Measurements from ENCODE around the gene TRIM66.

Gene TRIM66

DNA sequence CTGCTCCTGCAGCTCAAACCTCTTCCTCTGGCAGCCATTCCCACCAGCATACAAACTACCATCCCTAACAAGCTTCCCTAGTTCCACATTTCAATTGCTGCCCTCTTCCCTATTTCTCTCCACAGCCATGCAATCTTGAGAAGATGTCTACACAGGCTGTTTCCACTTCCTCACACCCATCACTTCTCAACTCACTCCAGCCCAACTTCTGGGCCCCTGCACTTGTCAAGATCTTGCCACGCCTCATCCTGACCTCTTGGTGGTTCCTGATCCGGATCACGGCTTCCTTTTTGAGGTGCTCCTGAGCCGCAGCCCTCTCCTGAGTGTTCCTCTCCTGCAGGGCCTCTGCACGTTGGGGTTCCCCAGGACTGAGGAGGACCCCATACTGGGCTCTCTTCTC, 22.7 kb upstream of the TRIM66 start:
- Histone ChIP-seq H3K9me3 (ENCODE audit: control insufficient read depth, low read length) (no peaks in the 10 kb centered on the region), H3K36me3 (ENCODE audit: control insufficient read depth, insufficient read depth, low read length) (no peaks in the 10 kb centered on the region), H3K4me1 (ENCODE audit: control insufficient read depth, insufficient read depth, low read length, poor library complexity, severe bottlenecking) (no peaks in the 10 kb centered on the region), H3K27me3 (replicated peaks; ENCODE audit: control insufficient read depth, insufficient read depth, low read length, poor library complexity, severe bottlenecking) (no peaks in the 10 kb centered on the region), H3K4me3 (ENCODE audit: insufficient read depth, low read depth, low read length, poor library complexity, severe bottlenecking) (no peak overlapping the region), H3K27ac (ENCODE audit: insufficient read depth, low read length, poor library complexity, severe bottlenecking) (no peak overlapping the region)
- DNase-seq, result no peak

DNA sequence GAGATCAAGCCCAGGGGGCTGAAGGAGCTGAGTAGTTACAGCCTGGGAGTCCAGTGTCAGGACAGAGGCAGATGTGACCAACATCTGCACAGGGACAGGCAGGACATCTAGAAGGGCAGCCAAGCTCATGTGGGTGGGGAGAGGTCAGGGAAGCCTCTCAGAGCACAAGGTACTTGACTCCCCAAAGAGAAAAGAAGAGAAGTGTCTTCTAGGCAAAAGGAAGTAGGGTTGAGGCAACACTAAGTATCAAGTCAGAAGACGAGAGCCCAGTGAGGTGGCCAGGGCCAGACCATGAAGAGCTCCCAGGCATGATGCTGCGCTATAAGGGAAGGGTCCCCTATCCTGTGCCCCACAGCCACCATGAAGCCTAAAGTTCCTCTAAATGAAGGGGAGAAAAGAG, 21.7 kb upstream of the TRIM66 start:
- Histone ChIP-seq H3K4me3 (ENCODE audit: insufficient read depth, low read depth, low read length, poor library complexity, severe bottlenecking) (no peak overlapping the region), H3K27me3 (replicated peaks; ENCODE audit: control insufficient read depth, insufficient read depth, low read length, poor library complexity, severe bottlenecking) (no peaks in the 10 kb centered on the region), H3K9me3 (ENCODE audit: control insufficient read depth, low read length) (no peaks in the 10 kb centered on the region), H3K36me3 (ENCODE audit: control insufficient read depth, insufficient read depth, low read length) (no peaks in the 10 kb centered on the region), H3K4me1 (ENCODE audit: control insufficient read depth, insufficient read depth, low read length, poor library complexity, severe bottlenecking) (no peaks in the 10 kb centered on the region), H3K27ac (ENCODE audit: insufficient read depth, low read length, poor library complexity, severe bottlenecking) (no peak overlapping the region)
- DNase-seq, result no peak

DNA sequence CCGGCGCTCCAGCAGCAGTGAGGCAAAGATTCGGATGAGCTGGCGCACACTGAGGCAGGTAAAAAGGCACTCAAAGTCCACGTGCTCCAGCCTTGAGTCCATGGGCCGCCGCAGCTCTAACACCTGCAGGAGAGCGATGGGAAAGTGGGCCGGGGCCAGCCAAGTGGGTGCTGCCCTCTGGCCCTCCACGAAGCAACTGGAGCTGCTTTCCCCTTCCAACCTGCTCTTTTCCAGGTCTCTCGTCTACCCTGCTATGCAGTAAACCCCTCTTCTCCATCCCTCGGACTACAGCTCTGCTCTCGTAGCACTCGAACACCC, 20.1 kb upstream of the TRIM66 start:
- H3K36me3 ChIP-seq (ENCODE audit: control insufficient read depth, insufficient read depth, low read length), result no peaks in the 10 kb centered on the region

DNA sequence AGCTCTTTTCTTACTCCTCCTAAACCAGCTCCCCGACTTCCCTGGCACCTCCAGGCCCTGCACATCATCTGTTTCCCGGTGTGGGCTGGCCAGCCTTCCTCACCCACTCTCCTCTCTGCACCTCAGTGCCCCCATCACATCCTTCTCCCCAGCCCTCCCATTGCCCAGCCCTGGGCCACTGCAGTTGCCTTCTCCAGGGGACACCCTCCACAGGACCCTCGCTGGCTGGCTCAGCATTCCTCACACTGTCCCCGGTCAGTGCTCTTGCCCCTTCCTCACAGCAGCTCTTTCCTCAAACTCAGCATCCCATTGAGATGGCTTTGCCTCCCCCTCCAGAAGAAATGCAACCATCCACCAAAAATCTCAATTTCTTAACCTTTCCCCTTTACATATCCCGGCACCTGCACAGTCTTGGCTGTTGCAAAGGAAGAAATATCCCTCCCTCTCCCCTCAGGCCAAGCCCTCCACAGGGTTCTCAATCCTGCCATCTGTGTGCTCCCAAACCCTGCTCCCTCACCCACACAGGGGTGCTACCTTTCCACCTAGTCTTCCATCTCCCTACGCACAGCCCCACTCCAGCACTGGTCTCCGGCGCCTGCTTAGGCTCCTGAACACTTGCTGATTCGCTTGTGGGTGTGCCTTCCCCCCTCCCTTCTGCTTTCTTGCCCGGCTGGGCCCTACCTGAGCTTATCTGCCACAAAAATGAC, 19.6 kb upstream of the TRIM66 start:
- H3K9me3 ChIP-seq (ENCODE audit: control insufficient read depth, low read length), result no peaks in the 10 kb centered on the region
- H3K36me3 ChIP-seq (ENCODE audit: control insufficient read depth, insufficient read depth, low read length), result no peaks in the 10 kb centered on the region
- H3K4me3 ChIP-seq (ENCODE audit: insufficient read depth, low read depth, low read length, poor library complexity, severe bottlenecking), result no peak overlapping the region
- H3K4me1 ChIP-seq (ENCODE audit: control insufficient read depth, insufficient read depth, low read length, poor library complexity, severe bottlenecking), result no peaks in the 10 kb centered on the region
- no peak for DNase-seq
- no peak overlapping the region for H3K27ac ChIP-seq (ENCODE audit: insufficient read depth, low read length, poor library complexity, severe bottlenecking)
- no peaks in the 10 kb centered on the region for H3K27me3 ChIP-seq (replicated peaks; ENCODE audit: control insufficient read depth, insufficient read depth, low read length, poor library complexity, severe bottlenecking)

More for the DNA sequence above, 20.1 kb upstream of the TRIM66 start:
- Histone ChIP-seq H3K27ac (ENCODE audit: insufficient read depth, low read length, poor library complexity, severe bottlenecking) (no peak overlapping the region), H3K4me1 (ENCODE audit: control insufficient read depth, insufficient read depth, low read length, poor library complexity, severe bottlenecking) (no peaks in the 10 kb centered on the region), H3K4me3 (ENCODE audit: insufficient read depth, low read depth, low read length, poor library complexity, severe bottlenecking) (no peak overlapping the region), H3K27me3 (replicated peaks; ENCODE audit: control insufficient read depth, insufficient read depth, low read length, poor library complexity, severe bottlenecking) (no peaks in the 10 kb centered on the region), H3K9me3 (ENCODE audit: control insufficient read depth, low read length) (no peaks in the 10 kb centered on the region)
- no peak for DNase-seq

DNA sequence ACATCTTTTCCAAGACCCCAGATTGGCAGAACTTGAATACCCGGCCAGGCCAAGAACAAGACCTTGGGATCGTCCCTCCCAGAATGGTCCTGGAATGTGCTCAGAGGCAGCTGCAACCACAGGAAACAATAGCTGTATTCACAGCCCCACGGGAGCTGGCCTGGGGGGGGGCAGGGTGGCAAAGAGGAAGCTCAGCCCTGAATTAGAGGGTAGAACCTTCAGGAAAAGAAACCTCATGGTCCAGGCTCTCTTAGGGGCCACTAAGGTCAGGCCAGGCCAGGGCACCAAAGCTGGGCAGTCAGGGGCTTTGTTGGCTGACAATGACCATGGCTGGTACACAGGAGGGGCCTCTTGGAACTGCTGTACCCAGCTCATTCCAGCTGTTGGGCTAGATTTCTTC, 17.4 kb upstream of the TRIM66 start:
- H3K9me3 ChIP-seq (ENCODE audit: control insufficient read depth, low read length), result no peaks in the 10 kb centered on the region
- H3K4me1 ChIP-seq (ENCODE audit: control insufficient read depth, insufficient read depth, low read length, poor library complexity, severe bottlenecking), result no peaks in the 10 kb centered on the region
- H3K36me3 ChIP-seq (ENCODE audit: control insufficient read depth, insufficient read depth, low read length), result no peaks in the 10 kb centered on the region
- H3K4me3 ChIP-seq (ENCODE audit: insufficient read depth, low read depth, low read length, poor library complexity, severe bottlenecking), result no peak overlapping the region
- no peaks in the 10 kb centered on the region for H3K27me3 ChIP-seq (replicated peaks; ENCODE audit: control insufficient read depth, insufficient read depth, low read length, poor library complexity, severe bottlenecking)
- no peak overlapping the region for H3K27ac ChIP-seq (ENCODE audit: insufficient read depth, low read length, poor library complexity, severe bottlenecking)
- no peak for DNase-seq

DNA sequence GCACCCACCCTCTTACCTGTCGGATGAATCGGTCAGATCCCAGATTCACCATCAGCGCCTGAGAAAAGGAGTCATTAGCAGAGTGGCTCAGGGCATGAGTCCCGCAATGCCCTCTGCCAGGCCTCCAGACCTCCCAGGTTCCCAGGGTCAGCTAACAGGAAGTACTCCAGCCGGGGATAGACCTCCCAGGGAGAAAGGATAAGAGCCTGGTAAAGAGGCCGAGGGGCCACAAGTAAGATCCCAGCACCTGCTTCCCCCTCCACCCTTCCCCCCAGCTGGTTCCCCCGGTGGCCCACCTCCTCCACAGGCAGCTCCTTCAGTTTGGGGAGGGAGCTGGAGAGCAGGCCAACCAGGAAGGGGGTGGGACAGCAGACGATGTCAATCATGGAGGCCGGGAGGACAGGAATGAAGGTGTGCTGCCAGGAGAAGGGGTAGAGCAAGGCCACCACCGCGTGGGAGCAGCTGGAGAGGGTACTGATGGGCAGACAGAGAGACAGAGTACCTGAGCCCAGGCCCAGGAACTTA, 16.5 kb upstream of the TRIM66 start:
- Histone ChIP-seq H3K4me1 (ENCODE audit: control insufficient read depth, insufficient read depth, low read length, poor library complexity, severe bottlenecking) (no peaks in the 10 kb centered on the region), H3K9me3 (ENCODE audit: control insufficient read depth, low read length) (no peaks in the 10 kb centered on the region), H3K36me3 (ENCODE audit: control insufficient read depth, insufficient read depth, low read length) (no peaks in the 10 kb centered on the region), H3K27ac (ENCODE audit: insufficient read depth, low read length, poor library complexity, severe bottlenecking) (no peak overlapping the region), H3K27me3 (replicated peaks; ENCODE audit: control insufficient read depth, insufficient read depth, low read length, poor library complexity, severe bottlenecking) (no peaks in the 10 kb centered on the region), H3K4me3 (ENCODE audit: insufficient read depth, low read depth, low read length, poor library complexity, severe bottlenecking) (no peak overlapping the region)
- no peak for DNase-seq

DNA sequence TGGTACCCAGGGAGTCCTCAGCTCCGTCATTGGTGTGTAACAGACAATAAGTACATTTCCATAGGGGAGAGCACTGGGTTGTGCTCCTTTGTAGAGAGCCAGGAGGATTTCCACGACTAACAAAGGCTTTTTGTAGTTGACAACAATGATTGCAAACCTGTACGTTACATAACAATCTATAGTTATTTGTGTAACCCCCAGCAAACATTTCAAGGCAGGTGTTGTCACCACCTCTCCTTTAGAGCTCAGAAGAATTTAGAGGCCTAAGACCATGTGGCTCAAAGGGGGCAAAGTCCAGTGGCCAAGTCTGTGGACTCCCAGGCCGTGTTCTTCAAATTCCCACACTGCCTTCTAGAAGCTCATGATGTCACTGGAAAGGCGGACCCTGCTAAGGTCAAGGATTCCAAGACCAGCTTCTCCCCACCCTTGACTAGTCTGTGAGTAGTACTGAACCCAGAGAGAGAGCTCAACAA, 15.9 kb upstream of the TRIM66 start:
- no peak for DNase-seq
- no peaks in the 10 kb centered on the region for H3K36me3 ChIP-seq (ENCODE audit: control insufficient read depth, insufficient read depth, low read length)
- no peaks in the 10 kb centered on the region for H3K4me1 ChIP-seq (ENCODE audit: control insufficient read depth, insufficient read depth, low read length, poor library complexity, severe bottlenecking)
- no peak overlapping the region for H3K27ac ChIP-seq (ENCODE audit: insufficient read depth, low read length, poor library complexity, severe bottlenecking)
- no peaks in the 10 kb centered on the region for H3K27me3 ChIP-seq (replicated peaks; ENCODE audit: control insufficient read depth, insufficient read depth, low read length, poor library complexity, severe bottlenecking)
- no peaks in the 10 kb centered on the region for H3K9me3 ChIP-seq (ENCODE audit: control insufficient read depth, low read length)
- no peak overlapping the region for H3K4me3 ChIP-seq (ENCODE audit: insufficient read depth, low read depth, low read length, poor library complexity, severe bottlenecking)

DNA sequence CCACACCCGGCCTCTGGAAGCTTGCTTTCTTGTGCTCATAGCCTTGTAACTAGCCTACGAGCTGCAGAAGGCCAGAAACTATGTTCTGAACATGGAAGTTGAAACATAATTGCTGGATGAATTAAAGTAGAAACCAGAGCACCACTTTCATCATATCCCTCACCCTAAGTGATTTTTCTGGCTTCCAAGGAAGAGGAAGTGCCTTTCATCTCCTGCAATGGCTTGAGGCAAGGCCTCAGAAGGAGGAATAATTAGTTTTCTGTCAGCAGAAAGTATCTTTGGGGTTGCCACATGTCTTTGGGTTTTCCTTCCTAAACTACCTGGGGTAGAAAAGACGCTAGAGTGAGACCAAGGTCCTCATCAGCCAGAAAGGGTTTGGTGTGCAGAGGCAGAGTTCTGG, 14.6 kb upstream of the TRIM66 start:
- H3K4me3 ChIP-seq (ENCODE audit: insufficient read depth, low read depth, low read length, poor library complexity, severe bottlenecking), result no peak overlapping the region
- no peak for DNase-seq
- H3K36me3 ChIP-seq (ENCODE audit: control insufficient read depth, insufficient read depth, low read length), result no peaks in the 10 kb centered on the region
- H3K27me3 ChIP-seq (replicated peaks; ENCODE audit: control insufficient read depth, insufficient read depth, low read length, poor library complexity, severe bottlenecking), result no peaks in the 10 kb centered on the region
- no peaks in the 10 kb centered on the region for H3K4me1 ChIP-seq (ENCODE audit: control insufficient read depth, insufficient read depth, low read length, poor library complexity, severe bottlenecking)
- no peaks in the 10 kb centered on the region for H3K9me3 ChIP-seq (ENCODE audit: control insufficient read depth, low read length)
- no peak overlapping the region for H3K27ac ChIP-seq (ENCODE audit: insufficient read depth, low read length, poor library complexity, severe bottlenecking)

DNA sequence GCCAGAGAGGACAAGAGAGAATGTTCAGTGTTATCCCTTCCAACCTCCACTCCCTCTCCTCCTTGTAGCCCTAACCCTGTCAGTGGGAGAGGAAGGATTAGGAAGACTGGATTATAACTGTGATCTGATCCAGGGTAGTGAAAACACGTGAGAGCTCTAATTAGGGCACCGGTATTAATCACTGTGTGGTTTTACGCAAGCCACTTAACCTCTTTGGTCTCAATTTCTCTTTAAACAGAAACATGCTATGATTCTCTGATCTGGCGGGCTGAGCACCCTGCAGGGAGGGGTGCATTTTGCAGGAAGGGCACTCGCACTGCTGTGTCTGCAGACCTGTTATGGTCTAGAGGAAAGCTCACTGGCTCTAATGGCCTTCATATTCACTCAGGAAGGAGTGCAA, 11.7 kb upstream of the TRIM66 start:
- H3K36me3 ChIP-seq (ENCODE audit: control insufficient read depth, insufficient read depth, low read length), result no peaks in the 10 kb centered on the region
- H3K27ac ChIP-seq (ENCODE audit: insufficient read depth, low read length, poor library complexity, severe bottlenecking), result no peak overlapping the region

DNA sequence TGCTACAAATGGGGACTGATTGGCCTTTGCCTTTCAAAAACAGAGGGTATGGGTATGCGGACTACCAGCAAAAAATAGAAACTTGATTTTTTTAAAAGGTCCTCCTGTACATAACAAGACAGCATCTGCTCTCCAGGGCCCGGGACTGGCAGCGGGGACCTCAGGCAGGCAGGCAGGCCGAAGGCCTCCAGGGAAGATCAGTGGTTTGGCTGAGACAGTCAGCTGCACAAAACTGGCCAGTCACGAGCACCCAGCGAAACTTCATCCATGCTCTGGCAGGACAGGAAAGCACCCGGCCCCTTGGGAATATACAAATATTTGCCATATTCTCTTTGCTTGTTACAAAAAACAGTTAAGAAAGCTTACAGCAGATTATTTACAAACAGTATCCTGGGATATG, 11.1 kb upstream of the TRIM66 start:
- no peak overlapping the region for H3K27ac ChIP-seq (ENCODE audit: insufficient read depth, low read length, poor library complexity, severe bottlenecking)

More for the DNA sequence above, 11.7 kb upstream of the TRIM66 start:
- no peaks in the 10 kb centered on the region for H3K9me3 ChIP-seq (ENCODE audit: control insufficient read depth, low read length)
- H3K27me3 ChIP-seq (replicated peaks; ENCODE audit: control insufficient read depth, insufficient read depth, low read length, poor library complexity, severe bottlenecking), result no peaks in the 10 kb centered on the region
- no peak overlapping the region for H3K4me3 ChIP-seq (ENCODE audit: insufficient read depth, low read depth, low read length, poor library complexity, severe bottlenecking)
- DNase-seq, result no peak
- peaks cover 3% of the 10 kb centered on the region for H3K4me1 ChIP-seq (ENCODE audit: control insufficient read depth, insufficient read depth, low read length, poor library complexity, severe bottlenecking)

More for the DNA sequence above, 11.1 kb upstream of the TRIM66 start:
- no peak for DNase-seq
- Histone ChIP-seq H3K4me1 (ENCODE audit: control insufficient read depth, insufficient read depth, low read length, poor library complexity, severe bottlenecking) (peaks cover 5% of the 10 kb centered on the region), H3K4me3 (ENCODE audit: insufficient read depth, low read depth, low read length, poor library complexity, severe bottlenecking) (no peak overlapping the region), H3K36me3 (ENCODE audit: control insufficient read depth, insufficient read depth, low read length) (no peaks in the 10 kb centered on the region), H3K9me3 (ENCODE audit: control insufficient read depth, low read length) (no peaks in the 10 kb centered on the region), H3K27me3 (replicated peaks; ENCODE audit: control insufficient read depth, insufficient read depth, low read length, poor library complexity, severe bottlenecking) (no peaks in the 10 kb centered on the region)

Data from effector memory CD4-positive, alpha-beta T cell (primary cell).